ENCODE data around the gene COPB1. TPM values are rescaled to one million over a fixed set of nuclear protein-coding genes. Genes with fewer than 3 reads are reported as not detected.
A peak's percentile ranks its signal among the peaks of the same experiment; 100 is the strongest.

The COPB1 gene
- polyA plus RNA-seq, 12 donors: 64.2 to 125 (median 96.2) TPM; not detected in 1

- DNase-seq: no peak
Measured at GRCh38 chr11:14443638-14444037, 56.0 kb downstream of the COPB1 start.

GRCh38 chr11:14435717-14436512, 63.7 kb downstream of the COPB1 start:
- DNase-seq: no peak

- DNase-seq: no peak
Measured at GRCh38 chr11:14425621-14426020, 74.0 kb downstream of the COPB1 start.

- no peak for DNase-seq
Measured at GRCh38 chr11:14424096-14424495, 75.5 kb downstream of the COPB1 start.

- DNase-seq: no peak
Measured at GRCh38 chr11:14423633-14424032, 76.0 kb downstream of the COPB1 start.

GRCh38 chr11:14422814-14423182, 76.8 kb downstream of the COPB1 start:
- no peak for DNase-seq

- DNase-seq: peak; percentile 85
Measured at GRCh38 chr11:14422052-14422813, 77.4 kb downstream of the COPB1 start.

- DNase-seq: no peak
Measured at GRCh38 chr11:14420223-14420622, 79.4 kb downstream of the COPB1 start.

- DNase-seq: no peak
Measured at GRCh38 chr11:14418801-14419417, 80.7 kb downstream of the COPB1 start.

- no peak for DNase-seq
Measured at GRCh38 chr11:14417617-14418374, 81.8 kb downstream of the COPB1 start.

- no peak for DNase-seq
Measured at GRCh38 chr11:14417186-14417585, 82.4 kb downstream of the COPB1 start.

- no peak for DNase-seq
Measured at GRCh38 chr11:14414470-14415461, 84.8 kb downstream of the COPB1 start.

- DNase-seq: peak; percentile 65
Measured at GRCh38 chr11:14413307-14414069, 86.1 kb downstream of the COPB1 start.

GRCh38 chr11:14411818-14412217, 87.8 kb downstream of the COPB1 start:
- no peak for DNase-seq

GRCh38 chr11:14409891-14410290, 89.7 kb downstream of the COPB1 start:
- DNase-seq: no peak

- no peak for DNase-seq
Measured at GRCh38 chr11:14408612-14409011, 91.0 kb downstream of the COPB1 start.

Data from muscle of arm (tissue), 12 donors.